ENCODE data around the gene HDGFL3.

The HDGFL3 gene

DNA sequence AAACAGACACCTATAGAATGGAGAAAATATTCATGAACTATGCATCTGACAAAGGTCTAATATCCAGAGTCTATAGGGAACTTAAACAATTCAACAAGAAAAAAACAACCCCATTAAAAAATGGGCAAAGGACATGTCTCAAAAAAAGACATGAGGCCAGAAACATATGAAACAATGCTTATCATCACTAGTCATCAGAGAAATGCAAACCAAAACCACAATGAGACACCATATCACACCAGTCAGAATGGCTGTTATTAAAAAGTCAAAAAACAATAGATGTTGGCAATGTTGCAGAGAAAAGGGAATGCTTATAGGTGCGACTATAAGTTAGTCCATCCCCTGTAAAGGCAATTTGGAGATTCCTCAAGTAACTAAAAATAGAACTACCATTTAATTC lies 11.4 kb upstream of the HDGFL3 start:
- TF ChIP-seq, protein P1, sequence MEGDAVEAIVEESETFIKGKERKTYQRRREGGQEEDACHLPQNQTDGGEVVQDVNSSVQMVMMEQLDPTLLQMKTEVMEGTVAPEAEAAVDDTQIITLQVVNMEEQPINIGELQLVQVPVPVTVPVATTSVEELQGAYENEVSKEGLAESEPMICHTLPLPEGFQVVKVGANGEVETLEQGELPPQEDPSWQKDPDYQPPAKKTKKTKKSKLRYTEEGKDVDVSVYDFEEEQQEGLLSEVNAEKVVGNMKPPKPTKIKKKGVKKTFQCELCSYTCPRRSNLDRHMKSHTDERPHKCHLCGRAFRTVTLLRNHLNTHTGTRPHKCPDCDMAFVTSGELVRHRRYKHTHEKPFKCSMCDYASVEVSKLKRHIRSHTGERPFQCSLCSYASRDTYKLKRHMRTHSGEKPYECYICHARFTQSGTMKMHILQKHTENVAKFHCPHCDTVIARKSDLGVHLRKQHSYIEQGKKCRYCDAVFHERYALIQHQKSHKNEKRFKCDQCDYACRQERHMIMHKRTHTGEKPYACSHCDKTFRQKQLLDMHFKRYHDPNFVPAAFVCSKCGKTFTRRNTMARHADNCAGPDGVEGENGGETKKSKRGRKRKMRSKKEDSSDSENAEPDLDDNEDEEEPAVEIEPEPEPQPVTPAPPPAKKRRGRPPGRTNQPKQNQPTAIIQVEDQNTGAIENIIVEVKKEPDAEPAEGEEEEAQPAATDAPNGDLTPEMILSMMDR (IDR thresholded peaks at IDR 0.05; ENCODE audit: extremely low read depth, missing control alignments) = no peak
- DNase-seq (ENCODE audit: low spot score) = no peak

DNA sequence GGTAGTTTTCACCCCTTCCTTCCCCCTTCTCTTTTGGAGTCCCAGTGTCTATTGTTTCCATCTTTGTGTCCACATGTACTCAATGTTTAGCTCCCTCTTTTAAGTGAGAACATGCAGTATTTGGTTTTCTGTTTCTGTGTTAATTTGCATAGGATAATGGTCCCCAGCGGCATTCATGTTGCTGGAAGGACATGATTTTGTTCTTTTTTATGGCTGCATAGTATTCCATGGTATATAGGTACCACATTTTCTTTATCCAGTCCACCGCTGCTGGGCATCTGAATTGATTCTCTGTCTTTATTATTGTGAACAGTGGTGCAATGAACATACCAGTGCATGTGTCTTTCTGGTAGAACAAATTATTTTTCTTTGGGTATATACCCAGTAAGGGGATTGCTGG lies 7.7 kb upstream of the HDGFL3 start:
- TF ChIP-seq, protein P1 (IDR thresholded peaks at IDR 0.05; ENCODE audit: extremely low read depth, missing control alignments) = no peak
- no peak for DNase-seq (ENCODE audit: low spot score)

DNA sequence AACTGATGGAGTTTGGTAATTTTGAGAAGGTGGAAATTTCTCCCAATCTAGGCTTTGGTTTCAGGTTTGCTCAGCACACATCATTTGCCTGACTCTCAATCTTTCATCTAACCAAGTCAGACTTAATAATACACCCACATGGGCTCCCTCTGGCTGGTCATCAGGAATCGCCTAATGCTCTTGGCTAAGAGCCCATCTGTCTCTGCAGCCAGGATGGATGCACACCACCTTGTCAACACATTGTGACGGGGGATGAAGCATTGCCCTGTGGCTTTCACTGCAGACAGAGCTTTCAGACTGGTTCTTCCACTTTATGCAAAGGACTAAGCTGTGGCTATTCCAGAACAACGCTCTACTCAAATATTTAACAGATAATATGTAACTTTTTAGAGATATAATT lies 3.0 kb upstream of the HDGFL3 start:
- TF ChIP-seq, protein P1 (IDR thresholded peaks at IDR 0.05; ENCODE audit: extremely low read depth, missing control alignments) = no peak
- no peak for DNase-seq (ENCODE audit: low spot score)

DNA sequence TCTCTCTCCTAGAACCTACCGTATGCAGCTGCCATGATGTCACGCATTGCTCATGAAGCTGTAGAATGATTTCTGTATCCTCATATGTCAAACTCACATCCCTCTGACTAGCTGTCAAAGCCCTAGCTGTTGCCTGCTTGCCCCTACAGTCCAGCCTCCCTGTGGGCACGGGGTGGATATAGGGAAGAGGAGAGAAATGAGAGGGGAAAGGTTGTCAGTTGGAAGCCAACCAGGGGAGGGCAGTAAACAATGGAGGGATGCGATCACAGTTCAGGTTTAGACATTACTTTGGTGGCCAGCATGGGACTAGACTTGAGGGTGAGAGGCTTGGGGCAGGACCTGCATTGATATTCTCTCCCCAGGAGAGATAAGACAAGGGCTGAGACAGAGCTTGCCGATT lies 1.7 kb upstream of the HDGFL3 start:
- no peak for DNase-seq (ENCODE audit: low spot score)
- TF ChIP-seq, protein P1 (IDR thresholded peaks at IDR 0.05; ENCODE audit: extremely low read depth, missing control alignments) = no peak

DNA sequence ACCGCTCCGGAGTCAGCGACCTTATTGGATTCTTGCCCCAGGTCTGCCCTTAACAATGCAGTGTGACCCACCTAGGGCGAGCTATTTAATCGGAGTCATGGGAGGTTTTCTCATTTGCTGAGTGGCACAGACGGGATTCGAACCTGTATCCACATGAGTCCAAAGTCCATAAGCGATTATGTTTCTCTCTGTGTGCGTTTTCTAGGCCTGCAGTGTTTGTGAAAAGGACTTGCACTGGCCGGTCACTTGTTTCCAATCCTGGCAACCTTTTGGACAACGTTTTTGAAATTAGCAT lies 691 bp upstream of the HDGFL3 start:
- DNase-seq (ENCODE audit: low spot score) = no peak
- TF ChIP-seq, protein P1 (IDR thresholded peaks at IDR 0.05; ENCODE audit: extremely low read depth, missing control alignments) = no peak

DNA sequence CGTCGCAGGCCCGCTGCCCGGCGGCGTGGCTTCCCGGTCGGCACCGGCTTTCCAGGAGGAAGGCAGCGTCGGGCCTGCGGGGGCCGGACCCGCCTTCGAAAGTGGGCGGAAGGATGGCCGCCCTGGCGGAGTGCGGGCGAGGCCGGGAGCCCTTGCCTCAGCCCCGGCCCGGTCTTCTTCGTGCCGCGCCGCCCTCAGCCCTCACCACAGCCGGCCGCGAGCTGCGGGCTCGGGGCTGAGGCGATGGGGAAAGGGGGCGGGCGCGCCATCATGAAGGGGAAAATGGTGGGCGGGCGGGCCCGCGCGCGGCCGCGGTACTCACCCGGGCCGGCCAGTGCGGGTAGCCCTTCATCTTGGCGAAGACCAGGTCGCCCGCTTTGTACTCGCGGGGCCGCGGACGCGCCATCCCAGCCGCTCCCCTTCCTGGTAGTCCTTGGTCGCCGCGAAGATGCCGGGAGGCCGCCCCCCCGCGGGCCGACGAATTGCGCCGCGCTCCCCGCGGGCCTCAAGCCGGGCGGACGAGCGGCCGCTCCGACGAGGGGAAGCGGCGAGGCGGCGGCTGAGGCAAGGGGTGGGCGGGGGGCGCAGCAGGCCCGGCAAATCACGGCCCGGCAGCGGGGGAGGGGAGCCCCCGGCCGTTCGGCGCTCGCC lies 489 bp downstream of the HDGFL3 start:
- TF ChIP-seq, protein P1 (IDR thresholded peaks at IDR 0.05; ENCODE audit: extremely low read depth, missing control alignments) = no peak
- peak; percentile 73 for DNase-seq (ENCODE audit: low spot score)

DNA sequence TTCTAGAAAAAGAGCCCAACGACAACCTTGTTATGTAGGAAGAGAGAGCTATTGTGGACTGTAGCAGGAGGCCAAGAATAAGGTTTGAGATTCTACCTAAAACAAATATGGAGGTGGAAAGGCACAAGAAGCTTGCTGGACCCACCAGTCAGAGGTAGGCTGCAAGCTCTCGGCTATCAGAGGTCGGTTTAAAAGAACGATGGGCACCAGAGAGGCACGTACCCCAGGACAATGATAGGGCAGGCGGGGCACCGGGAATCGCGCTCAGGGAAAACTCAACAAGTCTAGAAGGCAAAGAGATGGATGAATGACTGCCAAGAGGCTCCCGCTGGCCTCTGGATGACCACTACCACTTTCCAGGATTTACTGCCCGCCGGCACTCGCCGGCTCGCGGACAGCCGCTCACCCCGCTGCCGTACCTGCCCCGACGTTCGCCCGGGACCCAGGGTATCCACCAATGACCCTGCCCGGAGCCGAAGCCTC lies 1.1 kb downstream of the HDGFL3 start:
- peak; percentile 38 for DNase-seq (ENCODE audit: low spot score)
- TF ChIP-seq, protein P1 (IDR thresholded peaks at IDR 0.05; ENCODE audit: extremely low read depth, missing control alignments) = no peak
